Right lobe of liver (tissue), 4 donors: ENCODE data around the gene CBR4.

Experiments used
- CTCF ChIP-seq, 4 donors: fragments of 200-600 bp in 3 of 4; fragments of 450-650 bp in 1 of 4; IDR thresholded peaks; one replicate each; pipeline versions ENCODE4 v1.5.1 to v1.8.0; 2016 to 2022; ENCODE audit warnings: antibody characterized with exemption in 4 of 4, mild to moderate bottlenecking in 2 of 4
- POLR2A ChIP-seq: fragments of 450-650 bp; IDR thresholded peaks from one replicate; pipeline ENCODE4 v1.6.1; 2017; ENCODE audit warnings: antibody characterized with exemption, mild to moderate bottlenecking
- donor health status: DM: no; HTN: no; CAD: no.
- donor health status: DM: no; HTN: no; CAD: no.
- donor health status: DM: no; HTN: yes; CAD: no.

GRCh38 chr4:169033660-169034059, 23.6 kb upstream of the CBR4 start:
- TF ChIP-seq POLR2A (no peak), CTCF (IDR thresholded peaks at IDR 0.05) (no peak)
